CD4-positive, alpha-beta T cell (primary cell): Measurements from ENCODE around the gene SPG7. TPM values are rescaled to one million over a fixed set of nuclear protein-coding genes. Genes with fewer than 3 reads are reported as not detected.
A peak's percentile ranks its signal among the peaks of the same experiment; 100 is the strongest.
"Not testable (repeated sequence)": the region's sequence is repeated elsewhere in the genome, so short reads cannot be mapped to it uniquely, and the experiment has no call there.

Experiments used
- ATAC-seq: fragments of 200-7000 bp; cut with Tn5 transposase; one replicate; pipeline ENCODE4 v1.10.0; 2022; ENCODE audit warnings: mild to moderate bottlenecking; ENCODE audit not compliant: poor library complexity
- CTCF ChIA-PET: fragments of 350-600 bp; sonication (Branson Sonifier 250); formaldehyde crosslinking; loops from one replicate; lab custom pipeline; 2021; ENCODE audit warnings: antibody characterized with exemption, inconsistent platforms; lab: Charles Lee
- POLR2A ChIA-PET: fragments of 350-600 bp; sonication (Branson Sonifier 250); formaldehyde crosslinking; loops from one replicate; lab custom pipeline; 2021; ENCODE audit warnings: antibody characterized with exemption, inconsistent platforms; lab: Charles Lee
- DNase-seq, 14 experiments: peaks; one replicate each; pipeline ENCODE4 v3.0.0-alpha.2; 2013 to 2020; ENCODE audit warnings: mixed read lengths in 2 of 14
- H3K27ac ChIP-seq, 2 donors: one replicate each; pipeline versions ENCODE4 v1.5.1 to v1.7.0; 2013; ENCODE audit warnings: low read length in 2 of 2, low read depth in 1 of 2, mild to moderate bottlenecking in 1 of 2
- H3K27me3 ChIP-seq, 2 experiments: 1 replicate in 1 of 2; 2 replicates in 1 of 2; pipeline versions ENCODE4 v1.6.1 to v1.7.0; 2013; ENCODE audit warnings: low read length in 2 of 2, control low read depth in 1 of 2, mild to moderate bottlenecking in 1 of 2, moderate library complexity in 1 of 2; ENCODE audit not compliant: insufficient read depth in 2 of 2, control insufficient read depth in 1 of 2
- H3K36me3 ChIP-seq: one replicate; pipeline ENCODE4 v1.6.1; 2013; ENCODE audit warnings: low read length, control low read depth; ENCODE audit not compliant: insufficient read depth
- H3K4me1 ChIP-seq: one replicate; pipeline ENCODE4 v1.6.1; 2013; ENCODE audit warnings: low read length, control low read depth; ENCODE audit not compliant: insufficient read depth
- H3K4me3 ChIP-seq: one replicate; pipeline ENCODE4 v1.5.1; 2013; ENCODE audit warnings: mild to moderate bottlenecking, low read length, moderate library complexity
- H3K9me3 ChIP-seq, 2 experiments: 1 replicate in 1 of 2; 2 replicates in 1 of 2; pipeline versions ENCODE4 v1.6.1 to v1.7.0; 2013; ENCODE audit warnings: low read length in 2 of 2, mild to moderate bottlenecking in 2 of 2, control low read depth in 1 of 2, moderate library complexity in 1 of 2; ENCODE audit not compliant: control insufficient read depth in 1 of 2, insufficient read depth in 1 of 2
- H3K27ac Mint-ChIP-seq: one replicate; pipeline ENCODE4 v1.8.0; 2020; ENCODE audit warnings: mixed read lengths
- H3K27me3 Mint-ChIP-seq: one replicate; pipeline ENCODE4 v1.8.0; 2021; ENCODE audit warnings: mixed read lengths
- H3K36me3 Mint-ChIP-seq: one replicate; pipeline ENCODE4 v1.8.0; 2021; ENCODE audit warnings: low read depth, mixed read lengths
- H3K4me1 Mint-ChIP-seq: one replicate; pipeline ENCODE4 v1.8.0; 2021; ENCODE audit warnings: low read depth, mixed read lengths
- H3K4me3 Mint-ChIP-seq: one replicate; pipeline ENCODE4 v1.8.0; 2020; ENCODE audit warnings: mild to moderate bottlenecking, mixed read lengths
- H3K9me3 Mint-ChIP-seq: one replicate; pipeline ENCODE4 v1.8.0; 2020; ENCODE audit warnings: mixed read lengths
- CTCF ChIP-seq: fragments of 200-600 bp; IDR thresholded peaks from one replicate; pipeline ENCODE4 v1.8.0; 2022; ENCODE audit warnings: antibody characterized with exemption, mild to moderate bottlenecking
- intact Hi-C, 2 experiments: fragments of 100-400 bp; cut with DNase I in 1 of 2; cut with micrococcal nuclease in 1 of 2; formaldehyde crosslinking; loops; one replicate each; pipeline versions ENCODE4 v1.15.1 to v1.9.0; 2023 to 2025; cut with DNase I, micrococcal nuclease
- total RNA-seq, 174 experiments: library from RNA in 2 of 174; stranded (reverse) in 2 of 174; gene quantifications; one replicate each; pipeline ENCODE4 v1.2.3 and lab custom pipeline; 2021 to 2026

The SPG7 gene
- total RNA-seq, 2 experiments from 2014 or later: 163 to 167 TPM

- no peak overlapping the region for H3K4me3 Mint-ChIP-seq
- CTCF ChIA-PET: no interaction called here
- DNase-seq (no peak), ATAC-seq (no peak)
- POLR2A ChIA-PET: no interaction called here
- intact Hi-C loops: no loop called here
- peaks cover 0 to 4% of the 10 kb centered on the region in 2 experiments for H3K9me3 ChIP-seq
- no peaks in the 10 kb centered on the region for H3K9me3 Mint-ChIP-seq
- H3K27ac Mint-ChIP-seq: no peak overlapping the region
- no peak for TF ChIP-seq CTCF
- no peaks in the 10 kb centered on the region for H3K27me3 ChIP-seq
- H3K4me3 ChIP-seq: no peak overlapping the region
- no peaks in the 10 kb centered on the region for H3K36me3 Mint-ChIP-seq
- no peaks in the 10 kb centered on the region for H3K36me3 ChIP-seq
- no peaks in the 10 kb centered on the region for H3K4me1 Mint-ChIP-seq
- H3K27me3 Mint-ChIP-seq: no peaks in the 10 kb centered on the region
- H3K4me1 ChIP-seq: no peaks in the 10 kb centered on the region
- no peak overlapping the region for H3K27ac ChIP-seq
Measured at GRCh38 chr16:89586218-89586617, 78.0 kb downstream of the SPG7 start.

- intact Hi-C loops: no loop called here
- no peaks in the 10 kb centered on the region for H3K4me1 Mint-ChIP-seq
- Histone ChIP-seq H3K9me3 (peaks cover 0 to 4% of the 10 kb centered on the region in 2 experiments), H3K36me3 (no peaks in the 10 kb centered on the region), H3K4me1 (no peaks in the 10 kb centered on the region), H3K27me3 (no peaks in the 10 kb centered on the region), H3K27ac (no peak overlapping the region), H3K4me3 (no peak overlapping the region)
- no peaks in the 10 kb centered on the region for H3K36me3 Mint-ChIP-seq
- no peak overlapping the region for H3K4me3 Mint-ChIP-seq
- ChIA-PET CTCF (no interaction called here), POLR2A (no interaction called here)
- no peak overlapping the region for H3K27ac Mint-ChIP-seq
- ATAC-seq (peak; percentile 46), DNase-seq (peak in 2 of 14 experiments; percentile 53 to 55)
- no peaks in the 10 kb centered on the region for H3K27me3 Mint-ChIP-seq
- no peaks in the 10 kb centered on the region for H3K9me3 Mint-ChIP-seq
- TF ChIP-seq CTCF: no peak
Measured at GRCh38 chr16:89586853-89587252, 78.7 kb downstream of the SPG7 start.

- H3K4me3 ChIP-seq, H3K4me1 ChIP-seq, H3K36me3 ChIP-seq, H3K27me3 ChIP-seq, intact Hi-C loops, H3K27me3 Mint-ChIP-seq, ATAC-seq, DNase-seq, H3K4me3 Mint-ChIP-seq, H3K27ac Mint-ChIP-seq, H3K4me1 Mint-ChIP-seq, H3K36me3 Mint-ChIP-seq, POLR2A ChIA-PET, CTCF ChIA-PET, H3K27ac ChIP-seq, H3K9me3 ChIP-seq, H3K9me3 Mint-ChIP-seq: not testable (repeated sequence)
Measured at GRCh38 chr16:89587676-89588075, 79.5 kb downstream of the SPG7 start.

GRCh38 chr16:89588413-89589109, 80.4 kb downstream of the SPG7 start:
- no peak for DNase-seq
- peaks cover 3% of the 10 kb centered on the region for H3K4me1 Mint-ChIP-seq
- intact Hi-C loops: no loop called here
- H3K9me3 ChIP-seq: peaks cover 0 to 4% of the 10 kb centered on the region in 2 experiments
- H3K36me3 ChIP-seq: no peaks in the 10 kb centered on the region
- no peaks in the 10 kb centered on the region for H3K9me3 Mint-ChIP-seq
- ChIA-PET CTCF (interaction anchor here (0.6 kb wide), 1 partner anchor 316 kb away, joined by 3 read pairs; no protein-coding TSS in a partner anchor), POLR2A (no interaction called here)
- H3K27me3 ChIP-seq: no peaks in the 10 kb centered on the region
- ATAC-seq: no peak
- H3K4me1 ChIP-seq: peaks cover 13% of the 10 kb centered on the region
- no peak overlapping the region for H3K27ac ChIP-seq
- H3K4me3 ChIP-seq: no peak overlapping the region
- TF ChIP-seq CTCF: no peak
- no peak overlapping the region for H3K4me3 Mint-ChIP-seq
- H3K27me3 Mint-ChIP-seq: no peaks in the 10 kb centered on the region
- no peaks in the 10 kb centered on the region for H3K36me3 Mint-ChIP-seq
- no peak overlapping the region for H3K27ac Mint-ChIP-seq
